Peyer's patch (tissue), 4 donors: ENCODE measurements around the gene GNAL. TPM values are rescaled to one million over a fixed set of nuclear protein-coding genes. Genes with fewer than 3 reads are reported as not detected.
A peak's percentile ranks its signal among the peaks of the same experiment; 100 is the strongest.

Source experiments
- DNase-seq, 3 donors: peaks; one replicate each; pipeline ENCODE4 v3.0.0-alpha.2; 2017 to 2019
- H3K27ac ChIP-seq, 4 donors: fragments of 200-600 bp; sonication (generic); one replicate each; pipeline ENCODE4 v1.5.1; 2016 to 2019
- H3K27me3 ChIP-seq, 2 donors: fragments of 200-600 bp; sonication (generic); one replicate each; pipeline ENCODE4 v1.5.1; 2019
- H3K36me3 ChIP-seq, 3 donors: fragments of 200-600 bp; sonication (generic); one replicate each; pipeline ENCODE4 v1.5.1; 2016 to 2019
- H3K4me1 ChIP-seq, 4 donors: fragments of 200-600 bp; sonication (generic); one replicate each; pipeline ENCODE4 v1.5.1; 2016 to 2019
- H3K4me3 ChIP-seq, 4 donors: fragments of 200-600 bp; sonication (generic); 1 replicate in 3 of 4; 2 replicates in 1 of 4; pipeline ENCODE4 v1.5.1; 2016 to 2019; ENCODE audit warnings: mild to moderate bottlenecking in 1 of 4
- H3K9me3 ChIP-seq, 4 donors: fragments of 200-600 bp; sonication (generic); one replicate each; pipeline ENCODE4 v1.5.1; 2016 to 2019; ENCODE audit warnings: mild to moderate bottlenecking in 1 of 4
- POLR2A ChIP-seq, 2 donors: fragments of 450-650 bp; IDR thresholded peaks; one replicate each; pipeline ENCODE4 v1.5.1; 2017; ENCODE audit warnings: antibody characterized with exemption in 2 of 2, mild to moderate bottlenecking in 2 of 2, moderate library complexity in 2 of 2
- total RNA-seq, 4 donors: library from RNA; depleted of rRNA; stranded (reverse); fragments of >200 nt; gene quantifications; one replicate each; pipeline ENCODE4 v1.1.0, GENCODE V29; 2016
- TF ChIP-seq, protein P1 (sequence below), 6 experiments: fragments of 450-650 bp in 4 of 6; fragments of 200-600 bp in 2 of 6; sonication (generic) in 1 of 6; IDR thresholded peaks; one replicate each; pipeline ENCODE4 v1.5.1; 2017 to 2019; ENCODE audit warnings: antibody characterized with exemption in 6 of 6, mild to moderate bottlenecking in 3 of 6, moderate library complexity in 1 of 6

GNAL gene
- total RNA-seq, 4 donors from 2014 or later, result 2.5 to 7.4 (median 3.6) TPM

DNA sequence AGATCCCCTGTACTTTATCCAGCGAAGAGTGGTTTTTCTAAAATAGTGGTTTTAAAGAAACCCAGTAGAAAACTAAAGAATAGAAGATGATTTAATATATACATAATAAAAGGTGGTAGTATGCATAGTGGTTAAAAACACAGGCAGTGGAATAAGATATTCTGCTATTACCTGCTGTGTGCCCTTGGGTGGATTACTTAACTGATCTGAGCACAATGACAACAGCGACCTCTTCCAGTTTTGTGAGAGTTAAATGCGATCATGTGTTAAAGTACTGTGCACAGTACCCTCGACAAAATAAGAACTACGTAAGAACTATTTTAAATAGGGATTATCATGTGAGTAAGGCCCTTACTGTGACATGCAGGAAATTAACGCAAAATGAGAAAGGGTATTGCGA, 132.1 kb downstream of the GNAL start:
- no peak for DNase-seq
- Histone ChIP-seq H3K27ac (no peak overlapping the region), H3K36me3 (no peaks in the 10 kb centered on the region), H3K4me1 (no peaks in the 10 kb centered on the region), H3K4me3 (no peak overlapping the region), H3K9me3 (no peaks in the 10 kb centered on the region), H3K27me3 (no peaks in the 10 kb centered on the region)
- TF ChIP-seq POLR2A (IDR thresholded peaks at IDR 0.05), result no peak
- TF ChIP-seq, protein P1, sequence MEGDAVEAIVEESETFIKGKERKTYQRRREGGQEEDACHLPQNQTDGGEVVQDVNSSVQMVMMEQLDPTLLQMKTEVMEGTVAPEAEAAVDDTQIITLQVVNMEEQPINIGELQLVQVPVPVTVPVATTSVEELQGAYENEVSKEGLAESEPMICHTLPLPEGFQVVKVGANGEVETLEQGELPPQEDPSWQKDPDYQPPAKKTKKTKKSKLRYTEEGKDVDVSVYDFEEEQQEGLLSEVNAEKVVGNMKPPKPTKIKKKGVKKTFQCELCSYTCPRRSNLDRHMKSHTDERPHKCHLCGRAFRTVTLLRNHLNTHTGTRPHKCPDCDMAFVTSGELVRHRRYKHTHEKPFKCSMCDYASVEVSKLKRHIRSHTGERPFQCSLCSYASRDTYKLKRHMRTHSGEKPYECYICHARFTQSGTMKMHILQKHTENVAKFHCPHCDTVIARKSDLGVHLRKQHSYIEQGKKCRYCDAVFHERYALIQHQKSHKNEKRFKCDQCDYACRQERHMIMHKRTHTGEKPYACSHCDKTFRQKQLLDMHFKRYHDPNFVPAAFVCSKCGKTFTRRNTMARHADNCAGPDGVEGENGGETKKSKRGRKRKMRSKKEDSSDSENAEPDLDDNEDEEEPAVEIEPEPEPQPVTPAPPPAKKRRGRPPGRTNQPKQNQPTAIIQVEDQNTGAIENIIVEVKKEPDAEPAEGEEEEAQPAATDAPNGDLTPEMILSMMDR (IDR thresholded peaks at IDR 0.05), result no peak

DNA sequence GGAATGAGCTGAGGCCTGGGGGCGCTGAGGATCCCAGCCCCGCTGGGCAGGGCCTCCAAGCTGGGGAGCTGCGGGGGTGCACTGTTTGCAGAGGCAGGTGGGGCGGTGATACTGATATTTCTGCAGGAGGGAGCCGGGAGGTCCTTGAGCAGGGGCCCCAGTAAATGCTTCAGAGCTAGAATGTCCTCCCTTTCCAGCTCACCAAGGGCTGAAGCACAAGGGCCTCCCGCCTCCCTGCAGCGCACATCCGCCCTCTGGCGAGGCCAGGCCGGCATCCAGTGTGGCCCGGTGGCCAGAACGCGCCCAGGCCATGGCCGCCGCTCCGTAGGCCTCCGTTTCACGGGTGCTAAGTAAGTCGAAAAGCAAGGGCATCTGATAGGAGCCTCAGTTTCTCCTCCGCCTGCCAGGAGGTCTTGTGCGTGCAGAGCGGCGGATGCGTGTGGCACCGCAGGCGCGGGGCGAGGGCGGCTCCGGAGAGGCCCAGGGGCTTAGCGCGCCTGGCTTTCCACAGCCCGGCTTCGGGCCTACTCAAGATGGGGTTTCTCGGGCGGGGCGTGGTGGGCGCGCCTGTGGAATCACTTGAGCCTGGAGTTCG, 132.7 kb downstream of the GNAL start:
- Histone ChIP-seq H3K4me1 (no peaks in the 10 kb centered on the region), H3K9me3 (no peaks in the 10 kb centered on the region), H3K27me3 (no peaks in the 10 kb centered on the region), H3K4me3 (no peak overlapping the region), H3K36me3 (no peaks in the 10 kb centered on the region), H3K27ac (no peak overlapping the region)
- TF ChIP-seq, protein P1 (IDR thresholded peaks at IDR 0.05), result no peak
- no peak for DNase-seq

DNA sequence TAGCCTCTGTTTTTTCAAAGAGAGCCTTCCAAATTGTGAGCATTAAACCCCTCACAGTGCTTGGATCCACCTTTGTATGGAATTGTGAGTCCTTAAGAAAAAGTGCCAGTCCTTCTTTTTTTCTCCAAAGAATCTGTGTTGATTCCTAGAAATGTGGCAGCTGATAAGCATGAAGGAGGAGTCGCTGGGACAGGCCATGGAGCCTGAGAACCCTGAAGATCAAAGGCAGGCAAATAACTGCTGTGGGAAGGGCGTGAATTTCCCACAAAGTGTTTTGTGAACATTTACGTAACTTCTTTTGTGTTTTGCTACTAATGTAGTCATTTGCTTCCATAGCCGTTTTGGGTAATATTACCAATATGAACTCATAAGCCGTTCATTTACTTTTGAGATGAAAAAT, 134.5 kb downstream of the GNAL start:
- H3K4me3 ChIP-seq, result no peak overlapping the region
- no peak overlapping the region for H3K27ac ChIP-seq
- no peaks in the 10 kb centered on the region for H3K4me1 ChIP-seq
- TF ChIP-seq POLR2A (IDR thresholded peaks at IDR 0.05), result no peak
- TF ChIP-seq, protein P1 (IDR thresholded peaks at IDR 0.05), result no peak
- no peaks in the 10 kb centered on the region for H3K27me3 ChIP-seq
- H3K36me3 ChIP-seq, result no peaks in the 10 kb centered on the region
- no peak for DNase-seq
- H3K9me3 ChIP-seq, result no peaks in the 10 kb centered on the region

DNA sequence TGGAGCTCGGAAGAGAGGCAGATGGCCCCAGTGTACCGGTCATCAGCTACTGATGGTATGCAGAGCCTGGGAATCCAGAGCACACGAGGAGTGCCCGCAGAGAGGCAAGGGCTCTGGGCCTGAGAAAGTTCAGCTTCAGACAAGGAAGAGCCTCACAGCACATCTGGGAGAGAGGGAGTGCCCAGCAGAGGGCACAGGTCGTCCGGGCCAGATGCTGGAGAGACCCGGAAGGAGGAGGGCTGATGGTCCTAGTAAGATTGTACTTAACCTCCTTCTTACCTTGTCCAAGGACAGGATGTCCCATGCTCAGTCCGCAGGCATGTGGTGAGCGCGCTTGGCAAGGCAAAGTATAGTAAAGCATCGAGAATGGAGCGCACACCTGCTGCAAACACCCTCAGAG, 137.8 kb downstream of the GNAL start:
- no peak for DNase-seq
- Histone ChIP-seq H3K9me3 (no peaks in the 10 kb centered on the region), H3K4me1 (no peaks in the 10 kb centered on the region), H3K4me3 (no peak overlapping the region), H3K27me3 (no peaks in the 10 kb centered on the region), H3K27ac (no peak overlapping the region), H3K36me3 (no peaks in the 10 kb centered on the region)
- TF ChIP-seq POLR2A (IDR thresholded peaks at IDR 0.05), result no peak
- TF ChIP-seq, protein P1 (IDR thresholded peaks at IDR 0.05), result peak in 1 of 6 experiments; percentile 8

DNA sequence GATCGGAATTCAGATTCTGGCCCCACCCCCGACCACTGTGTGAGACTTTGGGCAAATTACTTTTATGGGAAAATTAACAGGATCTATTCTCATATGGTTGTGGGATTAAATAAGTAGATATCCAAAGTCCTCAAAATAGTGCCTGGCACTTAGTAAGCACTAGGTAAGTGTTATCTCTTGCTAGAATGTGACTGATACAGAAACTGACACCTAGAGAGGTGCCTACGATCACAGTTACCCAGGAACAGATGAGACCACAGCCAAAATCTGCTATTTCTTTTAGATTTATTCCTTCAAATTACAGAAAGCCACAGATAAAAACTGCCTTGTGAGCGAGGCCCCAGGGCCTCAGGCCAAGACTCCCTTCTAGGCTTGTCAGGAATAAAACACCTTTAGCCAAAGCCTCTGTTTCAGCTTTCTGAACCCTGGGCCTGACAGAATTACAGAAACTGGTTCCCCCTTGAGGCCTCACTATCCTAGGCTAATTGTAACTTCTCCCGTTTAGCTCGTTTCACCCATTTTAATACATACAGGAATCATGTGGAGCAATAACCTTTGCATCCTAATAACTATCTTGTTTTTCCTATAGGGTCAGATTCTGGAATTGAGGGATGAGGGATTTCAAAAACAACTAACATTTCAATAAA, 139.8 kb downstream of the GNAL start:
- H3K27ac ChIP-seq, result no peak overlapping the region
- TF ChIP-seq, protein P1 (IDR thresholded peaks at IDR 0.05), result no peak
- TF ChIP-seq POLR2A (IDR thresholded peaks at IDR 0.05), result no peak
- H3K27me3 ChIP-seq, result no peaks in the 10 kb centered on the region
- no peaks in the 10 kb centered on the region for H3K36me3 ChIP-seq
- no peaks in the 10 kb centered on the region for H3K4me1 ChIP-seq
- no peak overlapping the region for H3K4me3 ChIP-seq
- DNase-seq, result no peak
- no peaks in the 10 kb centered on the region for H3K9me3 ChIP-seq
